K562 (cell line): Measurements from ENCODE around the gene NOD1. TPM values are rescaled to one million over a fixed set of nuclear protein-coding genes. Genes with fewer than 3 reads are reported as not detected.

ENCODE experiments used
- ATAC-seq: fragments of 200-7000 bp; cut with Tn5 transposase; 3 replicates; pipeline ENCODE4 v1.9.1; 2020; ENCODE audit warnings: moderate library complexity
- BruUV-seq: library from RNA; stranded (reverse); fragments of 400-500 nt; replicated peaks from 2 replicates; lab custom pipeline; 2021; lab: Mats Ljungman, UMichigan
- CTCF ChIA-PET: fragments of 300-600 bp; formaldehyde crosslinking; extraction: SDS; loops from one replicate; lab custom pipeline; 2021; ENCODE audit warnings: low intra/inter-chr PET ratio; lab: Yijun Ruan, JAX
- POLR2A ChIA-PET: fragments of 300-600, 350-650 bp; sonication (Branson Sonifier 250); formaldehyde crosslinking; extraction: SDS; loops from one replicate; lab custom pipeline; 2021; ENCODE audit warnings: antibody characterized with exemption, inconsistent platforms; lab: Yijun Ruan, JAX
- DNase-seq, 4 experiments: peaks; one replicate each; pipeline versions ENCODE4 v3.0.0 to v3.0.0-alpha.2; 2011 to 2018; ENCODE audit warnings: low spot score in 3 of 4, mixed read lengths in 3 of 4; ENCODE audit errors: extremely low read depth in 1 of 4
- FAIRE-seq: peaks from 2 replicates; lab custom pipeline; 2011; peaks lifted over from hg19 to GRCh38; lab: Jason Lieb, UNC
- H2AFZ ChIP-seq: 2 replicates; pipeline ENCODE4 v1.6.0; 2011; ENCODE audit warnings: low read depth, low read length, control low read depth, inconsistent platforms
- H3K27ac ChIP-seq: fragments of 200-600 bp; 3 replicates; pipeline ENCODE4 v1.8.0; 2011; ENCODE audit warnings: low read depth, mild to moderate bottlenecking, control low read depth, inconsistent platforms, low read length, moderate library complexity, mixed read lengths; ENCODE audit errors: extremely low read depth
- H3K27me3 ChIP-seq, 2 experiments: fragments of 300-600 bp in 1 of 2; 2 replicates in 1 of 2; 3 replicates in 1 of 2; pipeline versions ENCODE4 v1.6.0 to v1.8.0; 2011; ENCODE audit warnings: inconsistent platforms in 2 of 2, low read length in 2 of 2, mild to moderate bottlenecking in 1 of 2, mixed read lengths in 1 of 2, moderate library complexity in 1 of 2; ENCODE audit not compliant: control insufficient read depth in 2 of 2, insufficient read depth in 2 of 2
- H3K36me3 ChIP-seq: fragments of 300-600 bp; 3 replicates; pipeline ENCODE4 v1.8.0; 2011; ENCODE audit warnings: mild to moderate bottlenecking, low read length, inconsistent platforms; ENCODE audit not compliant: control insufficient read depth, insufficient read depth
- H3K4me1 ChIP-seq, 2 experiments: fragments of 200-600 bp in 1 of 2; replicated peaks in 1 of 2; 2 replicates in 1 of 2; 3 replicates in 1 of 2; pipeline versions ENCODE4 v1.5.1 to v1.8.0; 2011; ENCODE audit warnings: inconsistent platforms in 2 of 2, low read length in 2 of 2, mild to moderate bottlenecking in 1 of 2, mixed read lengths in 1 of 2, moderate library complexity in 1 of 2; ENCODE audit not compliant: control insufficient read depth in 2 of 2, insufficient read depth in 2 of 2
- H3K4me2 ChIP-seq: 2 replicates; pipeline ENCODE4 v1.6.1; 2011; ENCODE audit warnings: low read length, control low read depth, inconsistent platforms, mixed read lengths; ENCODE audit not compliant: insufficient read depth
- H3K4me3 ChIP-seq: fragments of 200-600 bp; sonication (generic), shearing (Covaris generic); 2 replicates; pipeline ENCODE4 v1.5.1; 2016; ENCODE audit warnings: control low read depth, inconsistent platforms
- H3K79me2 ChIP-seq: fragments of 200-600 bp; 3 replicates; pipeline ENCODE4 v1.8.0; 2011; ENCODE audit warnings: low read length, inconsistent platforms; ENCODE audit not compliant: control insufficient read depth, insufficient read depth
- H3K9ac ChIP-seq, 2 experiments: 2 replicates each; pipeline versions ENCODE4 v1.6.0 to v1.6.1; 2011; ENCODE audit warnings: low read depth in 2 of 2, low read length in 2 of 2, control low read depth in 1 of 2, inconsistent platforms in 1 of 2, mild to moderate bottlenecking in 1 of 2, mixed read lengths in 1 of 2; ENCODE audit not compliant: insufficient read depth in 1 of 2
- H3K9me1 ChIP-seq: one replicate; pipeline ENCODE4 v1.6.0; 2011; ENCODE audit warnings: inconsistent platforms, mild to moderate bottlenecking, low read length, moderate library complexity; ENCODE audit not compliant: control insufficient read depth, insufficient read depth
- H3K9me3 ChIP-seq: replicated peaks from 2 replicates; pipeline ENCODE4 v1.5.1; 2011; ENCODE audit warnings: low read depth, low read length, inconsistent platforms; ENCODE audit not compliant: control insufficient read depth, insufficient read depth
- H4K20me1 ChIP-seq: replicated peaks from 2 replicates; pipeline ENCODE4 v1.6.1; 2011; ENCODE audit warnings: low read length, inconsistent platforms, mixed read lengths; ENCODE audit not compliant: control insufficient read depth, insufficient read depth
- PTBP1 ChIP-seq: fragments of 200-400 bp; formaldehyde crosslinking; IDR thresholded peaks from 2 replicates; pipeline ENCODE4 v1.6.1; 2017; ENCODE audit warnings: low read depth, low read length
- RAD21 ChIP-seq, 2 experiments: fragments of 250-450 bp in 1 of 2; fragments of 450-650 bp in 1 of 2; sonication (Bioruptor Pico) in 1 of 2; formaldehyde crosslinking in 1 of 2; IDR thresholded peaks in 1 of 2; conservative IDR thresholded peaks in 1 of 2; 2 replicates each; pipeline versions ENCODE4 v1.4.0 to v1.8.0; 2020 to 2022; ENCODE audit warnings: mild to moderate bottlenecking in 2 of 2, moderate library complexity in 1 of 2
- SMC3 ChIP-seq: conservative IDR thresholded peaks from 2 replicates; pipeline ENCODE4 v1.6.1; 2011; ENCODE audit warnings: low read depth, low read length, improper control_type of control experiment; ENCODE audit not compliant: insufficient read depth
- WGBS: fragments of 100-300 bp; shearing (Covaris generic); methylation state at CpG from one replicate; pipeline ENCODE4 v1.1.6; 2016; ENCODE audit warnings: low coverage, mixed read lengths; ENCODE audit not compliant: insufficient coverage; ENCODE audit errors: missing lambda C conversion rate; 5-methylcytosine and 5-hydroxymethylcytosine counted together
- in situ Hi-C: fragments of 300-500 bp; cut with MboI; formaldehyde crosslinking; loops from 4 replicates; pipeline ENCODE4 v1.15.0; 2018; ENCODE audit warnings: inconsistent platforms, mixed read lengths
- intact Hi-C: fragments of 100-400 bp; cut with micrococcal nuclease; formaldehyde crosslinking; loops from 2 replicates; pipeline ENCODE4 v1.14.2; 2022
- polyA plus RNA-seq, 8 experiments: library from polyadenylated mRNA; depleted of rRNA in 4 of 8; stranded (reverse) in 5 of 8; unstranded in 3 of 8; fragments of >200 nt; fragmentation: Nextera tagmentation in 2 of 8; fragmentation: Illumina TruSeq in 1 of 8; extraction: Ambion mirVana in 2 of 8; extraction: Trizol in 1 of 8; gene quantifications; 2 replicates each; pipeline versions ENCODE4 v1.2.1 to v1.2.3, GENCODE V29; 2011 to 2014; ENCODE audit warnings: inconsistent platforms in 1 of 8, missing spikeins in 1 of 8
- total RNA-seq, 7 experiments: library from RNA; depleted of rRNA in 6 of 7; stranded (reverse); fragments of >200 nt in 6 of 7; fragmentation: Illumina TruSeq in 2 of 7; extraction: Trizol in 2 of 7; gene quantifications; 2 replicates each; pipeline versions ENCODE4 v1.2.1 to v1.2.3, GENCODE V29; 2011 to 2021; ENCODE audit warnings: low replicate concordance in 1 of 7
- TF ChIP-seq, protein P1 (sequence below), 3 experiments: IDR thresholded peaks in 2 of 3; conservative IDR thresholded peaks in 1 of 3; 2 replicates each; pipeline ENCODE4 v1.5.1; 2011 to 2012; ENCODE audit warnings: low read length in 3 of 3, mild to moderate bottlenecking in 3 of 3, control low read depth in 2 of 3, improper control_type of control experiment in 1 of 3, inconsistent platforms in 1 of 3, low read depth in 1 of 3, mixed read lengths in 1 of 3, moderate library complexity in 1 of 3; ENCODE audit not compliant: insufficient read depth in 2 of 3
- TF ChIP-seq, protein P2 (sequence below), 2 experiments: fragments of 450-650 bp; formaldehyde crosslinking in 1 of 2; IDR thresholded peaks; 2 replicates each; pipeline versions ENCODE4 v1.4.0 to v1.6.1; 2014 to 2020; ENCODE audit warnings: mild to moderate bottlenecking in 2 of 2, borderline replicate concordance in 1 of 2, low read depth in 1 of 2

The NOD1 gene
- total and polyA plus RNA-seq, 9 of the 15 experiments (the other 6 are each of a cell fraction or from before 2014, with no cell fraction given) = 0.34 to 7.1 (median 4.7) TPM

DNA sequence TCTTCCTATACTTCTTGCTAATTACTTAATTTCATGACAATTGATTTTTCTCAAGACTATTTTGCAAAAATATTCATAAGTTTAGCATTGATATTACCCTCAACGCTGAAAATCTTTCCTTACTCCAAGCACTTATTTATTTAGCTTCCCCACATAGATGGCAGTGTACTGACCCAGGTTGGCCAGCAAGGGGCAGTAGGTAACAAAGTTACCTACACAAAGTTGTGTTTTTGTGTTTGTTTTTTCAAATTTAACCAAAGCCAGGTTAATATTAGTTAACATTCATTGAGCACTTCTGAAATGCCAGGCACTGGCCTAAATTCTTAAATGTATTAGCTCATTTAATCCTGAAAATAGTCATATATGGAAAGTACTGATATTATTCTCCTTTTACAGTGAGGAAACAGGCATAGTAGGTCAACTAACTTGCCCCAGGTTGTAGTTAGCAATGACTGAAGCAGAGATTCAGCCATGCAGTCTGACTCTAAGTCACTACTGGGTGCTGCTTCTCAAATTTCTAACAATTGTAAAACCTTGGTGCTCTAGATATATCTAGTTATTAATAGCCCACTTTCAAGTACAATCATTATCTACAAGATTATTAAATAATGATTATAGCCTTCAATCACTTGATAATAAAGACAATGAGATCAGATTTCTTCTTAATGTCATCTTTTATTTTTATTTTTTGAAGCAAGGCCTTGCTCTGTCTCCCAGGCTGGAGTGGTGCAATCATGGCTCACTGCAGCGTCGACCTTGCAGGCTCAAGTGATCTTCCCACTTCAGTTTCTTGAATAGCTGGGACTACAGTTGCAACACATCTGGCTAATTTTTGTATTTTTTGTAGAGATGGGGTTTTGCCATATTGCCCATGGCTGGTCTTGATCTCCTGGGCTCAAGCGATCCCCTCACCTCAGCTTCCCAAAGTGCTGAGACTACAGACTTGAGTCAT, 31.8 kb upstream of the NOD1 start:
- BruUV-seq = no TSS peak
- POLR2A ChIA-PET = interaction anchor here (1.2 to 1.7 kb wide), 2 partner anchors 16 to 78 kb away, joined by 3 to 4 read pairs; no protein-coding TSS in a partner anchor
- peak; percentile 20 to 65 (median 42) for DNase-seq
- TF ChIP-seq, protein P1, sequence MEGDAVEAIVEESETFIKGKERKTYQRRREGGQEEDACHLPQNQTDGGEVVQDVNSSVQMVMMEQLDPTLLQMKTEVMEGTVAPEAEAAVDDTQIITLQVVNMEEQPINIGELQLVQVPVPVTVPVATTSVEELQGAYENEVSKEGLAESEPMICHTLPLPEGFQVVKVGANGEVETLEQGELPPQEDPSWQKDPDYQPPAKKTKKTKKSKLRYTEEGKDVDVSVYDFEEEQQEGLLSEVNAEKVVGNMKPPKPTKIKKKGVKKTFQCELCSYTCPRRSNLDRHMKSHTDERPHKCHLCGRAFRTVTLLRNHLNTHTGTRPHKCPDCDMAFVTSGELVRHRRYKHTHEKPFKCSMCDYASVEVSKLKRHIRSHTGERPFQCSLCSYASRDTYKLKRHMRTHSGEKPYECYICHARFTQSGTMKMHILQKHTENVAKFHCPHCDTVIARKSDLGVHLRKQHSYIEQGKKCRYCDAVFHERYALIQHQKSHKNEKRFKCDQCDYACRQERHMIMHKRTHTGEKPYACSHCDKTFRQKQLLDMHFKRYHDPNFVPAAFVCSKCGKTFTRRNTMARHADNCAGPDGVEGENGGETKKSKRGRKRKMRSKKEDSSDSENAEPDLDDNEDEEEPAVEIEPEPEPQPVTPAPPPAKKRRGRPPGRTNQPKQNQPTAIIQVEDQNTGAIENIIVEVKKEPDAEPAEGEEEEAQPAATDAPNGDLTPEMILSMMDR (IDR thresholded peaks at IDR 0.05 in 2 of 3, conservative IDR thresholded peaks at IDR 0.05 in 1 of 3; ENCODE audit: insufficient read depth in 2 of 3, low read depth in 1 of 3, low read length in 3 of 3) = peak; percentile 66 to 81 (median 78); a peak in 5 of 6 replicates
- TF ChIP-seq, protein P2, sequence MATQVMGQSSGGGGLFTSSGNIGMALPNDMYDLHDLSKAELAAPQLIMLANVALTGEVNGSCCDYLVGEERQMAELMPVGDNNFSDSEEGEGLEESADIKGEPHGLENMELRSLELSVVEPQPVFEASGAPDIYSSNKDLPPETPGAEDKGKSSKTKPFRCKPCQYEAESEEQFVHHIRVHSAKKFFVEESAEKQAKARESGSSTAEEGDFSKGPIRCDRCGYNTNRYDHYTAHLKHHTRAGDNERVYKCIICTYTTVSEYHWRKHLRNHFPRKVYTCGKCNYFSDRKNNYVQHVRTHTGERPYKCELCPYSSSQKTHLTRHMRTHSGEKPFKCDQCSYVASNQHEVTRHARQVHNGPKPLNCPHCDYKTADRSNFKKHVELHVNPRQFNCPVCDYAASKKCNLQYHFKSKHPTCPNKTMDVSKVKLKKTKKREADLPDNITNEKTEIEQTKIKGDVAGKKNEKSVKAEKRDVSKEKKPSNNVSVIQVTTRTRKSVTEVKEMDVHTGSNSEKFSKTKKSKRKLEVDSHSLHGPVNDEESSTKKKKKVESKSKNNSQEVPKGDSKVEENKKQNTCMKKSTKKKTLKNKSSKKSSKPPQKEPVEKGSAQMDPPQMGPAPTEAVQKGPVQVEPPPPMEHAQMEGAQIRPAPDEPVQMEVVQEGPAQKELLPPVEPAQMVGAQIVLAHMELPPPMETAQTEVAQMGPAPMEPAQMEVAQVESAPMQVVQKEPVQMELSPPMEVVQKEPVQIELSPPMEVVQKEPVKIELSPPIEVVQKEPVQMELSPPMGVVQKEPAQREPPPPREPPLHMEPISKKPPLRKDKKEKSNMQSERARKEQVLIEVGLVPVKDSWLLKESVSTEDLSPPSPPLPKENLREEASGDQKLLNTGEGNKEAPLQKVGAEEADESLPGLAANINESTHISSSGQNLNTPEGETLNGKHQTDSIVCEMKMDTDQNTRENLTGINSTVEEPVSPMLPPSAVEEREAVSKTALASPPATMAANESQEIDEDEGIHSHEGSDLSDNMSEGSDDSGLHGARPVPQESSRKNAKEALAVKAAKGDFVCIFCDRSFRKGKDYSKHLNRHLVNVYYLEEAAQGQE (IDR thresholded peaks at IDR 0.05; ENCODE audit: borderline replicate concordance) = peak; percentile 58; the same call in 1 of the 2 replicates
- TF ChIP-seq, protein P2 (CRISPR knock-in tag; IDR thresholded peaks at IDR 0.05; ENCODE audit: low read depth) = no peak
- TF ChIP-seq SMC3 (peak; percentile 49; the same call in 1 of the 2 replicates), PTBP1 (no peak), RAD21 (CRISPR knock-in tag; conservative IDR thresholded peaks at IDR 0.05 in 1 of 2, IDR thresholded peaks at IDR 0.05 in 1 of 2) (peak; percentile 40 to 77)

More for the DNA sequence above, 31.8 kb upstream of the NOD1 start:
- 45% methylated on average over 4 of the region's 4 CpGs for WGBS
- no peak overlapping the region for H3K27ac ChIP-seq
- H2AFZ ChIP-seq = no peak overlapping the region
- H3K36me3 ChIP-seq = no peaks in the 10 kb centered on the region
- ATAC-seq = peak; percentile 80
- no peak overlapping the region for H3K4me2 ChIP-seq
- H3K9me3 ChIP-seq = no peaks in the 10 kb centered on the region; the same call in 1 of the 2 replicates
- intact Hi-C loops = loop anchor here (1.0 to 5.0 kb wide), 3 partner anchors 37 to 232 kb away; no protein-coding TSS in a partner anchor
- H3K9ac ChIP-seq = no peak overlapping the region
- no peaks in the 10 kb centered on the region for H3K27me3 ChIP-seq
- H4K20me1 ChIP-seq = no peaks in the 10 kb centered on the region
- H3K9me1 ChIP-seq = no peaks in the 10 kb centered on the region
- no peaks in the 10 kb centered on the region; a peak in 2 of 5 replicates for H3K4me1 ChIP-seq
- FAIRE-seq = peak; percentile 88
- no peaks in the 10 kb centered on the region for H3K79me2 ChIP-seq
- CTCF ChIA-PET = interaction anchor here (0.6 to 2.1 kb wide), 3 partner anchors 21 to 53 kb away, joined by 3 to 12 read pairs (median 4); no protein-coding TSS in a partner anchor
- in situ Hi-C loops = no loop called here
- H3K4me3 ChIP-seq = no peak overlapping the region
